Sigmoid colon (tissue), 7 donors: ENCODE results near the gene GSTK1. TPM values are rescaled to one million over a fixed set of nuclear protein-coding genes. Genes with fewer than 3 reads are reported as not detected.
A peak's percentile ranks its signal among the peaks of the same experiment; 100 is the strongest.

Experiments
- DNase-seq: peaks from one replicate; pipeline ENCODE4 v3.0.0-alpha.2; 2019
- H3K27ac ChIP-seq, 4 donors: fragments of 200-600 bp; sonication (generic); one replicate each; pipeline ENCODE4 v1.5.1; 2016 to 2019; ENCODE audit warnings: mild to moderate bottlenecking in 1 of 4
- H3K27me3 ChIP-seq, 3 donors: fragments of 200-600 bp; sonication (generic); one replicate each; pipeline ENCODE4 v1.5.1; 2019; ENCODE audit warnings: mild to moderate bottlenecking in 1 of 3
- H3K36me3 ChIP-seq, 4 donors: fragments of 200-600 bp; sonication (generic); one replicate each; pipeline ENCODE4 v1.5.1; 2016 to 2019
- H3K4me1 ChIP-seq, 4 donors: fragments of 200-600 bp; sonication (generic); one replicate each; pipeline ENCODE4 v1.5.1; 2017 to 2019
- H3K4me3 ChIP-seq, 4 donors: fragments of 200-600 bp; sonication (generic); one replicate each; pipeline ENCODE4 v1.5.1; 2017 to 2019; ENCODE audit warnings: mild to moderate bottlenecking in 2 of 4, moderate library complexity in 1 of 4
- H3K9me3 ChIP-seq, 4 donors: fragments of 200-600 bp in 3 of 4; sonication (generic) in 3 of 4; one replicate each; pipeline versions ENCODE4 v1.5.1 to v1.6.1; 2013 to 2019
- EP300 ChIP-seq, 4 donors: sonication (generic); formaldehyde crosslinking; IDR thresholded peaks; one replicate each; pipeline ENCODE4 v1.6.1; 2017; ENCODE audit warnings: antibody characterized with exemption in 4 of 4
- POLR2A ChIP-seq, 2 donors: fragments of 450-650 bp; IDR thresholded peaks; one replicate each; pipeline ENCODE4 v1.6.1; 2016; ENCODE audit warnings: antibody characterized with exemption in 2 of 2, mild to moderate bottlenecking in 2 of 2, moderate library complexity in 2 of 2
- POLR2AphosphoS5 ChIP-seq, 4 donors: sonication (generic); formaldehyde crosslinking; IDR thresholded peaks; one replicate each; pipeline ENCODE4 v1.6.1; 2017; ENCODE audit warnings: antibody characterized with exemption in 4 of 4
- WGBS, 2 donors: extraction: QIAGEN DNeasy Blood & Tissue Kit; methylation state at CpG; one replicate each; pipeline ENCODE4 v1.1.7; 2013; 5-methylcytosine and 5-hydroxymethylcytosine counted together
- intact Hi-C: fragments of 100-400 bp; cut with DNase I; formaldehyde crosslinking; loops from one replicate; pipeline ENCODE4 v1.15.1; 2023
- polyA plus RNA-seq, 3 donors: library from polyadenylated mRNA; stranded (reverse); fragments of 200-250 nt; gene quantifications; one replicate each; pipeline ENCODE4 v1.2.3, GENCODE V29; 2013
- total RNA-seq, 4 donors: library from RNA; depleted of rRNA; stranded (reverse); fragments of >200 nt; gene quantifications; one replicate each; pipeline ENCODE4 v1.1.0, GENCODE V29; 2016
- TF ChIP-seq, protein P1 (sequence below), 4 experiments: fragments of 450-650 bp in 3 of 4; fragments of 200-600 bp in 1 of 4; IDR thresholded peaks; one replicate each; pipeline ENCODE4 v1.5.1; 2016 to 2019; ENCODE audit warnings: antibody characterized with exemption in 4 of 4, mild to moderate bottlenecking in 3 of 4, moderate library complexity in 2 of 4
- donor health status: healthy with polysubstance abuse.
- donor health status: Bipolar disorder and iron deficiency.
- donor health status: healthy.

The GSTK1 gene
- total and polyA plus RNA-seq, 7 donors: 111 to 247 (median 158) TPM

DNA sequence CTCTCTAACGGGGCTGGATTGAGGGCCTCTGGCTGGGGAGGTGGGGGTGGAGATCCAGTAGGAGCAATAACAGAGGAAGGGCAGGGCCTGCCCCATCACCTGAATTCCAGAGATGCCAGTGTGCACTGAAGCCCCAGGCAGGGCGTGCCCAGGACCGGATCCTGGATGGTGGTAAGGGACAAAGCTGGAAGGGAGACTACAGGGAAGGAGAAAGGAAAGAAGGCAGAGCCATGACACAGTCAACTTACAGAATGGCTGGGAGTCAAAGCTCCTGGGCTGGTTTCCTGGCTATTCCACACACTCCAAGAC is 22.2 kb downstream of the GSTK1 start:
- no peak for DNase-seq
- 14 to 68% methylated on average over 3 of the region's 3 CpGs for WGBS, 2 donors
- Histone ChIP-seq H3K4me1 (peaks cover 0 to 26% (median 21%) of the 10 kb centered on the region in 4 donors), H3K4me3 (no peak overlapping the region), H3K27ac (peak overlapping the region in 1 of 4 donors; percentile 9), H3K27me3 (no peaks in the 10 kb centered on the region), H3K9me3 (no peaks in the 10 kb centered on the region), H3K36me3 (no peaks in the 10 kb centered on the region)
- intact Hi-C loops: loop anchor here (5.0 kb wide), 1 partner anchor 97 kb away; the partner anchor contains the start of gene ZYX
- TF ChIP-seq POLR2A (IDR thresholded peaks at IDR 0.05) (no peak), EP300 (IDR thresholded peaks at IDR 0.05) (no peak), POLR2AphosphoS5 (IDR thresholded peaks at IDR 0.05) (no peak)
- TF ChIP-seq, protein P1, sequence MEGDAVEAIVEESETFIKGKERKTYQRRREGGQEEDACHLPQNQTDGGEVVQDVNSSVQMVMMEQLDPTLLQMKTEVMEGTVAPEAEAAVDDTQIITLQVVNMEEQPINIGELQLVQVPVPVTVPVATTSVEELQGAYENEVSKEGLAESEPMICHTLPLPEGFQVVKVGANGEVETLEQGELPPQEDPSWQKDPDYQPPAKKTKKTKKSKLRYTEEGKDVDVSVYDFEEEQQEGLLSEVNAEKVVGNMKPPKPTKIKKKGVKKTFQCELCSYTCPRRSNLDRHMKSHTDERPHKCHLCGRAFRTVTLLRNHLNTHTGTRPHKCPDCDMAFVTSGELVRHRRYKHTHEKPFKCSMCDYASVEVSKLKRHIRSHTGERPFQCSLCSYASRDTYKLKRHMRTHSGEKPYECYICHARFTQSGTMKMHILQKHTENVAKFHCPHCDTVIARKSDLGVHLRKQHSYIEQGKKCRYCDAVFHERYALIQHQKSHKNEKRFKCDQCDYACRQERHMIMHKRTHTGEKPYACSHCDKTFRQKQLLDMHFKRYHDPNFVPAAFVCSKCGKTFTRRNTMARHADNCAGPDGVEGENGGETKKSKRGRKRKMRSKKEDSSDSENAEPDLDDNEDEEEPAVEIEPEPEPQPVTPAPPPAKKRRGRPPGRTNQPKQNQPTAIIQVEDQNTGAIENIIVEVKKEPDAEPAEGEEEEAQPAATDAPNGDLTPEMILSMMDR (IDR thresholded peaks at IDR 0.05): no peak

DNA sequence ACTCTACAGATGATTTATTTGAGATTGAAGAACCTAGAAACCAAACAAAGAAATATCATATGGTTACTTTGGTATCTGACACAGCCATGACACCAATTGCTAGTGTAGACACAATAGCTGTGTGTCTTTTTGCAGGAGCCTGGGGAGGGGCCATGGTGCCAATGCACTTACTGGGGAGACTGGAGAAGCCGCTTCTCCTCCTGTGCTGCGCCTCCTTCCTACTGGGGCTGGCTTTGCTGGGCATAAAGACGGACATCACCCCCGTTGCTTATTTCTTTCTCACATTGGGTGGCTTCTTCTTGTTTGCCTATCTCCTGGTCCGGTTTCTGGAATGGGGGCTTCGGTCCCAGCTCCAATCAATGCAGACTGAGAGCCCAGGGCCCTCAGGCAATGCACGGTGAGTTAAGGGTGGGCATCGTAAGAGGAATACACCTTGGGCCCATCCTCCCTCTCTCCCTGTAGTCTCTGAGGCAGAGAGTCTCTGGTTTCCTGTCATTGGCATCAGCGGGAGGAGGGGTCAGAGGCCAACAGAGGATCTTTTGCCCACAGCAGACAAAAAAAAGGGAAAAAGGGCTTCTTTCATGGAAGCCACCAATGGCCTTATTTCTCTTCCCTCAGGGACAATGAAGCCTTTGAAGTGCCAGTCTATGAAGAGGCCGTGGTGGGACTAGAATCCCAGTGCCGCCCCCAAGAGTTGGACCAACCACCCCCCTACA is 22.7 kb downstream of the GSTK1 start:
- TF ChIP-seq, protein P1 (IDR thresholded peaks at IDR 0.05): no peak
- TF ChIP-seq EP300 (IDR thresholded peaks at IDR 0.05): no peak
- no peak for TF ChIP-seq POLR2AphosphoS5 (IDR thresholded peaks at IDR 0.05)
- no peak for TF ChIP-seq POLR2A (IDR thresholded peaks at IDR 0.05)
- intact Hi-C loops: loop anchor here (5.0 kb wide), 1 partner anchor 96 kb away; the partner anchor contains the start of gene ZYX
- H3K4me1 ChIP-seq: peaks cover 0 to 29% (median 26%) of the 10 kb centered on the region in 4 donors
- DNase-seq: no peak
- no peaks in the 10 kb centered on the region for H3K36me3 ChIP-seq
- H3K4me3 ChIP-seq: no peak overlapping the region
- H3K9me3 ChIP-seq: no peaks in the 10 kb centered on the region
- 92 to 97% methylated on average over 11 of the region's 11 CpGs for WGBS, 2 donors
- no peak overlapping the region for H3K27ac ChIP-seq
- no peaks in the 10 kb centered on the region for H3K27me3 ChIP-seq

DNA sequence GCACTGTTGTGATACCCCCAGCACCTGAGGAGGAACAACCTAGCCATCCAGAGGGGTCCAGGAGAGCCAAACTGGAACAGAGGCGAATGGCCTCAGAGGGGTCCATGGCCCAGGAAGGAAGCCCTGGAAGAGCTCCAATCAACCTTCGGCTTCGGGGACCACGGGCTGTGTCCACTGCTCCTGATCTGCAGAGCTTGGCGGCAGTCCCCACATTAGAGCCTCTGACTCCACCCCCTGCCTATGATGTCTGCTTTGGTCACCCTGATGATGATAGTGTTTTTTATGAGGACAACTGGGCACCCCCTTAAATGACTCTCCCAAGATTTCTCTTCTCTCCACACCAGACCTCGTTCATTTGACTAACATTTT is 23.3 kb downstream of the GSTK1 start:
- 92 to 97% methylated on average over 6 of the region's 6 CpGs for WGBS, 2 donors
- Histone ChIP-seq H3K27me3 (no peaks in the 10 kb centered on the region), H3K4me3 (no peak overlapping the region), H3K27ac (no peak overlapping the region), H3K9me3 (no peaks in the 10 kb centered on the region), H3K36me3 (peaks cover 0 to 3% (median 2%) of the 10 kb centered on the region in 4 donors), H3K4me1 (peaks cover 0 to 32% (median 27%) of the 10 kb centered on the region in 4 donors)
- TF ChIP-seq POLR2AphosphoS5 (IDR thresholded peaks at IDR 0.05) (no peak), EP300 (IDR thresholded peaks at IDR 0.05) (no peak), POLR2A (IDR thresholded peaks at IDR 0.05) (no peak)
- TF ChIP-seq, protein P1 (IDR thresholded peaks at IDR 0.05): no peak
- intact Hi-C loops: loop anchor here (5.0 kb wide), 1 partner anchor 96 kb away; the partner anchor contains the start of gene ZYX
- no peak for DNase-seq

DNA sequence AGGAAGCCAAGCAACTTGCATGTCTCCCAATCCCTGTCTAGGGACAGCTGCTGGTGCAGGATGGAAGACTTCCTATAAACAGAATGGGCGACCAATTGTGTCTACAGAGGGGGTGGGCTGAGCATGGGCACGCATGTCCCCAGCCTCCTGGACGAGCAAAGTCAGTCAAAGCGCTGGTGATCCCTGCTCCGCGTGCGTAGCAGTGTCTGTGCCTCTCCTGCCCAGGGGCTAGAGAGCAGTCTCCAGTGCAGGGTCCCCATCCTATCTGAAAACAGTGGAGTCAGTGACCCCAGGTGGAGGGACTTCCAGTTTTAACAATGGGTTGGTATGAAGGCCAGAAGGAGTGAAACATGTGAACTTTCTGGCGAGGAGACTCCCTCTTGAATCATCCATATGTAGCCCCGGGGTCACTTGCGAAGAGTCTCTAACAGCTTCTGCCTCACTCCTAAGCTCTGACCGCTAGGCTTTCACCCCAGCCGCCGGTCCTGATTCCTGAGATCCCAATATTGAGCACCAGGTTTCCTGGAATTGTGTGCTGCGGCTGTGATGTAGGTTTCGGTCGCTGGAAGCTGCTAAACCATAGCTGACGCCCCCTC is 24.2 kb downstream of the GSTK1 start:
- Histone ChIP-seq H3K36me3 (peaks cover 0 to 13% (median 9%) of the 10 kb centered on the region in 4 donors), H3K27me3 (no peaks in the 10 kb centered on the region), H3K27ac (peak overlapping the region; percentile 91 to 95 (median 94)), H3K4me3 (peak overlapping the region; percentile 88 to 99 (median 94)), H3K9me3 (no peaks in the 10 kb centered on the region), H3K4me1 (peaks cover 0 to 32% (median 27%) of the 10 kb centered on the region in 4 donors)
- peak; percentile 69 for DNase-seq
- TF ChIP-seq EP300 (IDR thresholded peaks at IDR 0.05) (no peak), POLR2A (IDR thresholded peaks at IDR 0.05) (no peak), POLR2AphosphoS5 (IDR thresholded peaks at IDR 0.05) (peak in 1 of 4 donors; percentile 14)
- TF ChIP-seq, protein P1 (IDR thresholded peaks at IDR 0.05): peak in 1 of 4 experiments; percentile 16
- intact Hi-C loops: loop anchor here (5.0 kb wide), 1 partner anchor 95 kb away; the partner anchor contains the start of gene ZYX
- WGBS, 2 donors: 87 to 92% methylated on average over 17 of the region's 17 CpGs
